Stimulated activated CD8-positive, alpha-beta memory T cell treated with anti-CD3 and anti-CD28 coated beads, Interleukin-7, amount 100 ng/mL, for 1 hour (primary cell): ENCODE data around the gene DPF3.
"Not testable (repeated sequence)": the region's sequence is repeated elsewhere in the genome, so short reads cannot be mapped to it uniquely, and the experiment has no call there.

ENCODE experiments used
- DNase-seq, 2 donors: peaks; one replicate each; pipeline ENCODE4 v3.0.0-alpha.2; 2020; ENCODE audit warnings: low read depth in 2 of 2

DPF3 gene

GRCh38 chr14:72880820-72881219 lies 13.1 kb downstream of the DPF3 start:
- no peak for DNase-seq

DNA sequence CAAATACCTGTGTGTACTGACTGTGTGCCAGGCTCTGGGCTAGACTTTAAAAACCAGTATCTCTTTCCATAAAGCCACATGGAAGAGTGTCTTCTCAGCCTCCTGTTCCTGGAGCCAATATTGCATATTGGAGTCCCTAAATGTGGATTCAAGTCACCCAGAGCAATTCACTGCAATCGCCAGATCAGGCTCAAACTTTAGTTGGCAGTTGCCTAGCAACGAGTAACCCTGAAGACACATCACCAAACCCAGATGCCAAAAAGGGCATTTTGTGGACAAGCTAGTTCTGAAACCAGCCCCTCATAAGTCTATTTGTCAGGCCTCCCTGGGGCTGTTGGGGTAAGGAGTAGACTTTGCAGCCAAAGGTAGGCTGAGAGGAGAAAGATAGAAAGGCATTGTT lies 13.7 kb downstream of the DPF3 start:
- DNase-seq = no peak

DNA sequence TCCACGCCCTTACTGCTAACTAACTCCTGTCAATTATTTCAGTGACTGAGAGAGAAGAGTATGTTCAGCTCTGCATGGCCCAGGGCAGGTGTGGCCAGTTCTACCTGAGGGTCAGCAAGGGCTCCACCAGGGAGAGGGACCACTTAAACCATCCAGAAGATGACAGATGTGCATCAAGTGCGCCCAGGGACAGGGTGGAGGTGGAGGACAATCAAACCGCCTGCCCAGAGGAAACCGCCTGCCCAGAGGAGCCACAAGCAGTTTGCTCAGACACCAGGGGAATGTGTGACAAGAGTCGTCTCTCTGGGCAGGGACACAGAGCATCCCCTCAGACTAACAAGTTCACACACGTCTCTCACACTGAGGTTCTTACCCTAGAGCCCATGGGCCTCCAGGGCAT lies 14.5 kb downstream of the DPF3 start:
- DNase-seq = no peak

DNA sequence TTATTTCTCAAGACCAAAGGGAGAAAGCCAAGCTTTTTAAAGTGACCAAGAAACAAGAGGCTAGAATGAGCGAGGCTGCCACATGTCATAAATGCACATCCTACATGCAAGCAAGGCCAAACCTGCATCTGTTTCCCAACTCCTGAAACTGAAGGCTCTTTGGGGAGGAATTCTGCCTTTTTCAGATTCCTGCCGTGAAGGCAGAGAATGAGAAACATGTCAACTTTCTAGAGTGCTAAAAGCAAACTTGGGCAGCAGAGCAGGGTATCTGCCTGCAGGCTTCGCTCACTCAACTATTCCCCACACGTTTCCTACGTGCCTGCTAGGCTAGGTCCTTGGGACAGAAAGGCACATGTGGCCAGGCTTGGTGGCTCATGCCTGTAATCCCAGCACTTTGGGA lies 15.2 kb downstream of the DPF3 start:
- no peak for DNase-seq

- DNase-seq = no peak
Measured at GRCh38 chr14:72876710-72877063, 17.2 kb downstream of the DPF3 start.

GRCh38 chr14:72876005-72876709 lies 17.7 kb downstream of the DPF3 start:
- DNase-seq = no peak

DNA sequence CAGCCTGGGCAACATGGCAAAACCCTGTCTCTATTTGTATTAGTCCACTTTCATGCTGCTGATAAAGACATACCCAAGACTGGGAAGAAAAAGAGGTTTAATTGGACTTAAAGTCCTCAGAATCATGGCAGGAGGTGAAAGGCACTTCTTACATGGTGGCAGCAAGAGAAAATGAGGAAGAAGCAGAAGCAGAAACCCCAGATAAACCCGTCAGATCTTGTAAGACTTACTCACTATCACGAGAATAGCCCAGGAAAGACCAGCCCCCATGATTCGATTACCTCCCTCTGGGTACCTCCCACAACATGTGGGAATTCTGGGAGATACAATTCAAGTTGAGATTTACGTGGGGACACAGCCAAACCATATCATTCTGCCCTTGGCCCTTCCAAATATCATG lies 23.0 kb downstream of the DPF3 start:
- DNase-seq = not testable (repeated sequence)

DNA sequence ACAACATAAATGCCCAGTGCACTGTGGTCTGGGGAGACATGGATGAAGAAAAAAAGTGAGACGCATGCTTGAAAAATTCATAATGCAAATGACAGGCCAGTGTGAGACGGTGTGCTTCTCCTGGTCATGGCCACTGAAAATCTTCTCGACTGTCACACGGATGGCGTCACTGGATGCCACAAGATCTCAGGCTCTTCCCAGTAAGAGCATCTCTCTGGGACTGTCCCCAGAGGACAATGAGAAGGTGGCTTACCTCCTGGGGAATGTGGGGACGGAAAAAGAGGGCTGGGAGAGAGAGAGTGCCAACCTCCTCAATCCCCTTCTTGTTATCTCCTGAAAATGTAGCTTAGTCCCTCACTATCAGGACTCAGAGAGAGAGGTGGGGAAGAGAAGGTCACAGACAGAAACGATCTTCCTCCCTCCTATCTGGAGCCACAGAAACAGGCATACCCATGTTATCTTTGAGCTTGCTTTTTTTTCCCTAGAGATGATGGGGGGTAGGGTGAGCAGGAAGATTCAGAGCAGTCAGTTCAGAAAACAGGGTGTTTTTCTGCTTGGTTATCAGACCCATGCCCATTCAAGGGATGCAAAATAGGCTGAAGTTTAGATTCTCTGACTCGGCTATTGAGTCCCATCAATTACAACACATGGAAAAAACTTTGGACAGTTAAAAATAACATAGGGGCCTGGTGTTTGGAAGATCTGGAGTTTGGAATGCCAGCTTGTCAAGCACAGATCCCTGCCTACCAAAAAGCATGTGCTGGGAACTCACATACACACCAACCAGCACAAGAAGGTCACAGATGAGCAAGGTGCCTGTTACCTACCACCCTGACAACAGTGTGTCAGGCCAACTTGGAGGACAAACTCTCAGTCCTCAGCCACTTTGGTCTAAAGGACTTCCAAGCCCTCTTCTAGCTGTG lies 24.2 kb downstream of the DPF3 start:
- no peak for DNase-seq

DNA sequence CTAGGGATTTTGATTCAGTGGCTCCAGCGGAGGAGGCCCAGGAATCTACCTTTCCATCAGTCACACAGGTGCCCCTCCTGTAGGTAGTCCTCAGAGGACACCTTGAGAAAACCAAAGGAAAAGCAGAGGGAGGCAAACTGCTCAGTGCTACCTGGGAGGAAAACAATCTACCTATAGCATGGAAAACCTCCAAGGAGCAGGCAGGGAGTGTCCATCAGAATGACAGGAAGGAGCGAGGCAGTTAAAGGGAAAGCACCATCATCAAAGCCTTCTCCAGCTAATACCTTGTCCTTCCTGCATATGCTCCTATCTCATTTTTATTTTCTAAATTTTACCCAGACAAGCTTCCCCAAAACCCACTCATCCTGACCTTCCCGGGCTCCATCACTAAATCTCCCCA lies 25.4 kb downstream of the DPF3 start:
- DNase-seq = no peak

DNA sequence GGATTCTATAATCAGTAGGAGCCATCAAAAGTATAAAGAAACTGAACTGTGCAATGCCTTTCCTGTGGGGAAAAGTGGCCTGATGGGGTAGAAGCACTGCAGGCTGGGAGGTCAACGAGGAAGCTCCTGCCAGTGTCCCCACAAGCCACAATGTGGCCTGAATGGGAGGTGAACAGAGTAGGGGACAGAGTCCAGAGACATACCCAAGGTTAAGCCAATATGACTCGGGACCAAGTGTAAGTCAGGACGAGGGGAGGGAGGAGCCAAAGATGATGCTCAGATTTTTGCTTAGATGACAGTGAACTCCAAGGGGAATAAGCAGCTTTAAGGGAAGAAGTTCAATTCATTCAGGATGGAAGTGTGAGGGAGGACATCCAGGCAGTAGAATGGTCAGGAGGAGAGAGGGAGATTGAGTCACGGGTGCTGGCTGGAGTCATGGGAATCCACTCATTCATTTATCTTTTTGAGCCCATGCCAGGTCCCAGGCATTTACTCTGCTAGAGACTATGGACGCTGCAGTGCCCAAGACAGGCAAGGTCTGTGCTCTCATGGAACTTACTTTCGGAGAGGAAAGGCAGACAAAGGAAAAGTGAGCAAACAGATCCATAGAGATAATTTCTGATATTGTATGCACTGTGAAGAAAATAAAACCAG lies 29.1 kb downstream of the DPF3 start:
- no peak for DNase-seq

- DNase-seq = no peak
Measured at GRCh38 chr14:72863216-72864006, 30.5 kb downstream of the DPF3 start.

GRCh38 chr14:72856530-72857266 lies 37.2 kb downstream of the DPF3 start:
- no peak for DNase-seq

GRCh38 chr14:72855913-72856312 lies 38.0 kb downstream of the DPF3 start:
- DNase-seq = no peak

DNA sequence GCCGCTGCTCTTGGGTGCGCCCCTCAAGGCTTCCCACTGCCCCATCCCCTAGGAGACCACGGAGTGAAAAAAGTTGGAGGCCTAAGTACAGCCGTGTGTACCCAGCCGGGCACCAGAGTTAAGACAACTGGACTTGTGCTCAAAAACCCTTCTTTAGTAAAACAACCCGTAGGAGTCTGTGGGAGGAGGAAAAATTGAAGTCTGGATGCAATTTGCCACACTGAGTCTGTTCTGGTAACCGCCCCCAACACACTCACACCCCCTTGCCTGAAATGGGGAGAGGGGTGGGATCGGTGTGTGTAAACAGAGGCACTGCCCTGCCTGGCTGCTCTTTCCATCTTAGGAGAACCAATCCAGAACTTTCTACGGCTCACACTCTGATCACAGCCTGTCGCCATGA lies 41.7 kb downstream of the DPF3 start:
- no peak for DNase-seq

DNA sequence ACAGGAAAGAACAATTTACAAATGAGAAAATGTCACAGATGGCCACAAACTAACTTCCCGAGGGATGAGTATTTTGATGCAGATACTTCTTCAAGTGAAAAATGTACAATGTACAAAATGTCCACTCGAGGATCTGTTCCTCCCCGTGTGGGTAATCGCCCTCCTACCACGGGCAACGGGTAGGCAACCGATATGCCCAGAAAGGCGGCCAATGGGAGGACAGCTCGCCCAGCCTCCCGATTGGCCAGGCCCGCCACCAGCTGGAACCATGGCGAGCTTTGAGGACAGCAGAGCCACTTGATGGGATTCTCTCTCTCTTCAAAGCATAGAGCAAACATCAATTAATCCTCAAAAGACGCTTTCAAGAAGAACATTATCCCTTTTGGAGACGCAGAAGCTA lies 42.3 kb downstream of the DPF3 start:
- no peak for DNase-seq

- DNase-seq = no peak
Measured at GRCh38 chr14:72850360-72850759, 43.5 kb downstream of the DPF3 start.

DNA sequence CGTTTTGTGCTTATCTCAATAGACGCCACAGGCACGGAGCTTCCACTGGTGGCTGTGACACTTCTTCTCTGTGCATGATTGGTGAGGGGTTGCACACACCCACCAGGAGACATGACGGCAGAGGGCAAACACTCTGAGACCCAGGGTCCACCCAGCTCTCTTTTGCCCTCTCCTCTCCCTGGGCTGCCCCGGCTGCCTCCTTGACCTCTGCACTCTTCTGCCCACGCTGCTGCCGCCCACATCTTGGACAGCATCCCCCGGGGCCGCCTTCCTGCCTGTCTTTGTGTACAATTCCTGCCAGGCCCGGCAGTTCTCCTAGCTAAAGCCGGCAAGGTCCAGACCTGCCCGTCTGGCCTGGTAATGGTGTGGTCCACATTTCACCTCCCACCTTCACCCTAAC lies 44.7 kb downstream of the DPF3 start:
- DNase-seq = no peak

- DNase-seq = no peak
Measured at GRCh38 chr14:72847721-72848120, 46.2 kb downstream of the DPF3 start.

- DNase-seq = no peak
Measured at GRCh38 chr14:72845683-72846082, 48.2 kb downstream of the DPF3 start.

DNA sequence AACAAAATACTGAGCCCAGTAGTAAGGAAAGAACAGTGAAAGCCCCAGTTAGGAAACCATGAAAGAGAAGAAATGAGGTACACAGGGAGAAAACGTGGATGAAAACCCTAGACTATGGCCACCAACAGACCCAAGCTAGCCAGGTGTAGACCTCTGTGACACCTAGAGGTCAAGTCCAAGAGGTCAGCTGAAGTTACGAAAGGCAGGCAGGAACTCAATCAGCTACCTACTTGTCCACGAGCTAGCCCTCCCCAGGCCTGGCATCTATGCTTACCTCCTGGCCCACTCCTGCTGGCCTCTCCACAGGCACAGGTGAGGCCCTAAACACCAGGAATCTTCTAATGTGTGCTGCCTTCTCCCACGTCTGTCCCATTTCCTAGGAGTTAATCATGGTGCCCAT lies 48.7 kb downstream of the DPF3 start:
- no peak for DNase-seq

DNA sequence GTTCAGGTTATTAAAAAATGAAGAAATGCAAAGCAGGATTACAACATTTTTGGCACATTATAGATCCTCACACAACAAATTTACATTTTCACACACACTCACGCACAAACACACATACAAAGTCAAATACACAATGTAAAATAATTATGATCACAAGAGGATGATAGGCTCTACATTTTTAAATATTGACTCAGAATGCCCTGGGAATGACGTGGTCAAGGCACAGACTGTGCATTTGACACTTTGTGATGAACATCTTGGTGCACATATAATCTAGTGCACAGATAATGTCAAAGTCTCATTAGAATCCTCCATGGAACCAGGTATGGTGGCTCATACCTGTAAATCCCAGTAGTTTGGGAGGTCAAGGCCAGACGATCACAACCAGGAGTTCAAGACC lies 49.4 kb downstream of the DPF3 start:
- DNase-seq = no peak
